ENCODE results near the gene DIAPH1. TPM values are rescaled to one million over a fixed set of nuclear protein-coding genes. Genes with fewer than 3 reads are reported as not detected.
A peak's percentile ranks its signal among the peaks of the same experiment; 100 is the strongest.

Gene DIAPH1
- total RNA-seq, 4 donors from 2014 or later, result 63.0 to 157 (median 124) TPM

DNA sequence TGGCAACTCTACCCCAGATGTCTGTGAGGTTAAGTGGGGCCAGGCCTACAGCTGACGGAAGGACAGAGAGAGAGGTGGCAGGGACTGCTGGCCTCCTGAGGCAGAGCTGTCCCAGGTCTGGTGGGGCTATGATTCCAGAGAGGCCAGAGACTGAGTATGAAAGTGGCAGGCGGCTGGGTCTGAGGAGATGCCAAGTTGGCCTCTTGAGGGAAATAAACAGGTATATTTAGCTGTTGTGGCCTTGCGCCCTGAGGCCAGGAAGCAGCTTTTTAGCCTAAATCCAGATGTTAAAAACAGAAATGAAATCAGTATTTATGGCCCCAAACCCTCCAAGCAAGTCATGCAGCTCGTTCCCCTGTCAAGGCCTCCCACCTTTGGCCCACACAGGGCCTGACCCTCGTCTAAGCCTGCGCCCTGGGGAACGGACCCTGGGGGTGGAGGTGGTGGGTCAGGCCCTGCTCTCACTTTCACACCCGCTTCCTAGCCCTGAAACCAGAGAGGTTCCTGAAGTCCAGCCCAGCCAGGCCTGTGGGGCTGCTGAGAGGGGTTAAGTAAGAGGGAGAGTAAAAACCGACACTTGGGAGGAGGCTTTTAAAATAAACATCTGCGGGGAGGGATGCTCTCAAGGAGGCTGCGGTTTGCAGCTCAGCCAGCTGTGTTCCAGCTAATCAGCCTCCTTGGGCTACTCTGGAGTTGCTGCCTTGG, 111.3 kb downstream of the DIAPH1 start:
- intact Hi-C loops (cut with DNase I), result no loop called here
- Histone ChIP-seq H3K36me3 (peaks cover 0 to 89% (median 0%) of the 10 kb centered on the region in 3 donors), H3K27me3 (no peaks in the 10 kb centered on the region), H3K4me1 (peaks cover under 1 to 49% (median 22%) of the 10 kb centered on the region in 3 donors), H3K4me3 (peak overlapping the region in 1 of 4 donors; percentile 55), H3K27ac (peak overlapping the region; percentile 73 to 92 (median 88)), H3K9me3 (no peaks in the 10 kb centered on the region)
- no peak for DNase-seq
- 55 to 72% methylated on average over 9 to 10 of the region's 11 CpGs for WGBS, 2 donors
- TF ChIP-seq, protein P1, sequence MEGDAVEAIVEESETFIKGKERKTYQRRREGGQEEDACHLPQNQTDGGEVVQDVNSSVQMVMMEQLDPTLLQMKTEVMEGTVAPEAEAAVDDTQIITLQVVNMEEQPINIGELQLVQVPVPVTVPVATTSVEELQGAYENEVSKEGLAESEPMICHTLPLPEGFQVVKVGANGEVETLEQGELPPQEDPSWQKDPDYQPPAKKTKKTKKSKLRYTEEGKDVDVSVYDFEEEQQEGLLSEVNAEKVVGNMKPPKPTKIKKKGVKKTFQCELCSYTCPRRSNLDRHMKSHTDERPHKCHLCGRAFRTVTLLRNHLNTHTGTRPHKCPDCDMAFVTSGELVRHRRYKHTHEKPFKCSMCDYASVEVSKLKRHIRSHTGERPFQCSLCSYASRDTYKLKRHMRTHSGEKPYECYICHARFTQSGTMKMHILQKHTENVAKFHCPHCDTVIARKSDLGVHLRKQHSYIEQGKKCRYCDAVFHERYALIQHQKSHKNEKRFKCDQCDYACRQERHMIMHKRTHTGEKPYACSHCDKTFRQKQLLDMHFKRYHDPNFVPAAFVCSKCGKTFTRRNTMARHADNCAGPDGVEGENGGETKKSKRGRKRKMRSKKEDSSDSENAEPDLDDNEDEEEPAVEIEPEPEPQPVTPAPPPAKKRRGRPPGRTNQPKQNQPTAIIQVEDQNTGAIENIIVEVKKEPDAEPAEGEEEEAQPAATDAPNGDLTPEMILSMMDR (IDR thresholded peaks at IDR 0.05), result no peak
- no peak for TF ChIP-seq POLR2A (IDR thresholded peaks at IDR 0.05)

- intact Hi-C loops (cut with DNase I), result no loop called here
- no peak for TF ChIP-seq POLR2A (IDR thresholded peaks at IDR 0.05)
- TF ChIP-seq, protein P1 (IDR thresholded peaks at IDR 0.05), result no peak
- no peak overlapping the region for H3K4me3 ChIP-seq
- H3K27ac ChIP-seq, result peak overlapping the region; percentile 73 to 92 (median 88)
- peaks cover 0 to 91% (median 0%) of the 10 kb centered on the region in 3 donors for H3K36me3 ChIP-seq
- no peaks in the 10 kb centered on the region for H3K27me3 ChIP-seq
- DNase-seq, result no peak
- WGBS, 2 donors, result 79 to 84% methylated on average over 8 of the region's 8 CpGs
- H3K4me1 ChIP-seq, result peaks cover 0 to 42% (median 22%) of the 10 kb centered on the region in 3 donors
- H3K9me3 ChIP-seq, result no peaks in the 10 kb centered on the region
Observed at GRCh38 chr5:141506381-141507155, 112.2 kb downstream of the DIAPH1 start.

DNA sequence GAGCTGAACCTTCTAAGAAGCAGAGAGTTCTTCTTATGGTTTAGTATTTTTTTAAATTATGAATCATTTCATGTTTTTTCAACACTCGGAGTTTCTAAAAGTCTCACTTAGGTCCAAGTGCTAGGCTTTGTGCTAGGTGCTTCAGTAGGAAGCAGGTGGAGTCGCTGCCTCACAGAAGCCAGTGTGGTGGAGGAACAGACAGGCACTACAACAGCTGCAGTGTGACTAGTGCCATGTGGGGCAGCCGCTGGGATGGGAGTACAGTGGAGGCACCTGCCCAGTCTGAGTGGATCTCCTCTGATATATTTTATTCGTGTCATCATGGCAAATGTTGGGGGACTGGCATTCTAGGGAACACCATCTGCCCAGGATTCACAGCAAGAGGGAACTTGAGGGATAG, 114.6 kb downstream of the DIAPH1 start:
- Histone ChIP-seq H3K27me3 (no peaks in the 10 kb centered on the region), H3K4me3 (no peak overlapping the region), H3K4me1 (peaks cover 0 to 29% (median 18%) of the 10 kb centered on the region in 3 donors), H3K36me3 (peaks cover 0 to 92% (median 0%) of the 10 kb centered on the region in 3 donors), H3K9me3 (no peaks in the 10 kb centered on the region), H3K27ac (no peak overlapping the region)
- DNase-seq, result no peak
- TF ChIP-seq, protein P1 (IDR thresholded peaks at IDR 0.05), result no peak
- TF ChIP-seq POLR2A (IDR thresholded peaks at IDR 0.05), result no peak
- intact Hi-C loops (cut with DNase I), result no loop called here
- WGBS, 2 donors, result 76 to 85% methylated on average over 4 of the region's 4 CpGs

- 94 to 100% methylated on average over 2 of the region's 2 CpGs for WGBS, 2 donors
- H3K4me3 ChIP-seq, result no peak overlapping the region
- DNase-seq, result no peak
- H3K9me3 ChIP-seq, result no peaks in the 10 kb centered on the region
- H3K36me3 ChIP-seq, result peaks cover 0 to 98% (median 0%) of the 10 kb centered on the region in 3 donors
- intact Hi-C loops (cut with DNase I), result no loop called here
- no peak overlapping the region for H3K27ac ChIP-seq
- TF ChIP-seq POLR2A (IDR thresholded peaks at IDR 0.05), result no peak
- TF ChIP-seq, protein P1 (IDR thresholded peaks at IDR 0.05), result no peak
- H3K27me3 ChIP-seq, result no peaks in the 10 kb centered on the region
- H3K4me1 ChIP-seq, result peaks cover 0 to 24% (median 17%) of the 10 kb centered on the region in 3 donors
Observed at GRCh38 chr5:141503681-141504080, 115.1 kb downstream of the DIAPH1 start.

DNA sequence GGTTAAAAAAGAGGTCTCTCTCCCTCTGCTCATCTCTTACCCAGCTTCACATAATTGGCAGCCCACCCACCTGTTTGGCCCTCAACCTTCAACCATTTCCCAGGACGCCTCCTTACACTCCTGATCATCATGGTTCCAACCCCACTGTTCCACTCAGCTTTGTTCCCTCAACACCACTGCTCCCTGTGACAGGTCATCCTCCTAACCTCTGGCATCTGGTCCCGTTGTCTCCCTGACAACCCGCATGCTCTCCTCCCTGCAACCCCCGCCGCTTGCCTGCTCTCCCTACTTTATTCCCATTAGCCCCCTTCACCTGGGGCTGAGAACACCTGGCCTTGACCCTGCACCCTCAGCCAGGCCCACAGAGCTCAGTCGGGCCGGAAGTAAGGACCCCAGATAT, 117.0 kb downstream of the DIAPH1 start:
- no peaks in the 10 kb centered on the region for H3K27me3 ChIP-seq
- 83 to 89% methylated on average over 7 of the region's 7 CpGs for WGBS, 2 donors
- no peaks in the 10 kb centered on the region for H3K9me3 ChIP-seq
- peaks cover 0 to 5% (median under 1%) of the 10 kb centered on the region in 3 donors for H3K4me1 ChIP-seq
- no peak overlapping the region for H3K27ac ChIP-seq
- DNase-seq, result no peak
- TF ChIP-seq, protein P1 (IDR thresholded peaks at IDR 0.05), result no peak
- TF ChIP-seq POLR2A (IDR thresholded peaks at IDR 0.05), result no peak
- intact Hi-C loops (cut with DNase I), result no loop called here
- peaks cover 0 to 99% (median 0%) of the 10 kb centered on the region in 3 donors for H3K36me3 ChIP-seq
- no peak overlapping the region for H3K4me3 ChIP-seq
